Type B pancreatic cell (in vitro differentiated cells): ENCODE measurements around the gene HM13. TPM values are rescaled to one million over a fixed set of nuclear protein-coding genes. Genes with fewer than 3 reads are reported as not detected.
A peak's percentile ranks its signal among the peaks of the same experiment; 100 is the strongest.

ENCODE experiments used
- DNase-seq: peaks from one replicate; pipeline ENCODE4 v3.0.0; 2021; ENCODE audit warnings: mixed read lengths; ENCODE audit not compliant: unreplicated experiment; ENCODE audit errors: extremely low spot score
- H3K27ac Mint-ChIP-seq: 2 replicates; pipeline ENCODE4 v1.8.0; 2021; ENCODE audit warnings: mild to moderate bottlenecking, mixed read lengths
- H3K27me3 Mint-ChIP-seq: 2 replicates; pipeline ENCODE4 v1.8.0; 2021; ENCODE audit warnings: mixed read lengths
- H3K36me3 Mint-ChIP-seq: 2 replicates; pipeline ENCODE4 v1.8.0; 2021; ENCODE audit warnings: mixed read lengths
- H3K4me1 Mint-ChIP-seq: one replicate; pipeline ENCODE4 v1.8.0; 2021; ENCODE audit warnings: mixed read lengths; ENCODE audit not compliant: unreplicated experiment
- H3K4me3 Mint-ChIP-seq: 2 replicates; pipeline ENCODE4 v1.8.0; 2021; ENCODE audit warnings: mild to moderate bottlenecking, mixed read lengths
- H3K9me3 Mint-ChIP-seq: 2 replicates; pipeline ENCODE4 v1.8.0; 2021; ENCODE audit warnings: mixed read lengths
- total RNA-seq: library from RNA; stranded (reverse); gene quantifications from 2 replicates; pipeline ENCODE4 v1.2.1, GENCODE V29; 2021; ENCODE audit warnings: low replicate concordance
- TF ChIP-seq, protein P1 (sequence below): fragments of 200-600 bp; sonication (generic); conservative IDR thresholded peaks from 2 replicates; pipeline ENCODE4 v1.5.0; 2021; ENCODE audit warnings: antibody characterized with exemption, mild to moderate bottlenecking

Gene HM13
- total RNA-seq, 1 donor from 2014 or later = 246 TPM

DNA sequence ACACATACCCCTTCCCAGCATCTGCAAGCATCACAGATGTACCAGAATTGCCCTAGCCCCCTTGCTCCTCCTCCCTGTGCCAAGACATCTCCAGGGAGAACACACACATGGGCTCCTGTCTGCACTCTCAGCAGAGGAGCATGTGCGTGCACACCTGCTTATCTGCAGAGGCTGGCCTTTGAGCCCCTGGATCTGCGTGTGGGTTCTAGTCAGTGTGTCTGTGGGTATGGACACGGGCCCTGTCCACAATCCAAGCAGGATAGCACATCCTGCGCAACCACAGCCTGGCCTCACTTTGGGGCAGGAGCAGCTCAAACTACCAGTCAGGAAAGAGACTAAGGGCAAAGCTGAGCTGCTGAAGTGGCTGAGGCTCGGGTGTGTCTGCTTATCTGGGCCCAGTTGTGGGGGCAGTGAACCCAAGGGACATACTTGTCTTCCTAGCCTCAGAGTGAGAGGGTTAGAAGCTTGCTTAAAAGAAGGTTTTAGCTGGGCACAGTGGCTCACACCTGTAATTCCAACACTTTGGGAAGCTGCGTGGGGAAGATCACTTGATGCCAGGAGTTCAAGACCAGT, 41.0 kb downstream of the HM13 start:
- DNase-seq = no peak
- TF ChIP-seq, protein P1, sequence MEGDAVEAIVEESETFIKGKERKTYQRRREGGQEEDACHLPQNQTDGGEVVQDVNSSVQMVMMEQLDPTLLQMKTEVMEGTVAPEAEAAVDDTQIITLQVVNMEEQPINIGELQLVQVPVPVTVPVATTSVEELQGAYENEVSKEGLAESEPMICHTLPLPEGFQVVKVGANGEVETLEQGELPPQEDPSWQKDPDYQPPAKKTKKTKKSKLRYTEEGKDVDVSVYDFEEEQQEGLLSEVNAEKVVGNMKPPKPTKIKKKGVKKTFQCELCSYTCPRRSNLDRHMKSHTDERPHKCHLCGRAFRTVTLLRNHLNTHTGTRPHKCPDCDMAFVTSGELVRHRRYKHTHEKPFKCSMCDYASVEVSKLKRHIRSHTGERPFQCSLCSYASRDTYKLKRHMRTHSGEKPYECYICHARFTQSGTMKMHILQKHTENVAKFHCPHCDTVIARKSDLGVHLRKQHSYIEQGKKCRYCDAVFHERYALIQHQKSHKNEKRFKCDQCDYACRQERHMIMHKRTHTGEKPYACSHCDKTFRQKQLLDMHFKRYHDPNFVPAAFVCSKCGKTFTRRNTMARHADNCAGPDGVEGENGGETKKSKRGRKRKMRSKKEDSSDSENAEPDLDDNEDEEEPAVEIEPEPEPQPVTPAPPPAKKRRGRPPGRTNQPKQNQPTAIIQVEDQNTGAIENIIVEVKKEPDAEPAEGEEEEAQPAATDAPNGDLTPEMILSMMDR = no peak
- peaks cover 28% of the 10 kb centered on the region for H3K36me3 Mint-ChIP-seq
- peak overlapping the region; percentile 74 for H3K27ac Mint-ChIP-seq
- H3K4me1 Mint-ChIP-seq = peaks cover 21% of the 10 kb centered on the region
- no peaks in the 10 kb centered on the region for H3K27me3 Mint-ChIP-seq
- peak overlapping the region; percentile 17 for H3K4me3 Mint-ChIP-seq
- no peaks in the 10 kb centered on the region for H3K9me3 Mint-ChIP-seq

GRCh38 chr20:31559704-31560093, 45.5 kb downstream of the HM13 start:
- no peak for DNase-seq
- Mint-ChIP-seq H3K4me1 (peaks cover 43% of the 10 kb centered on the region), H3K27me3 (no peaks in the 10 kb centered on the region), H3K36me3 (peaks cover 42% of the 10 kb centered on the region), H3K9me3 (no peaks in the 10 kb centered on the region), H3K27ac (peak overlapping the region; percentile 86), H3K4me3 (no peak overlapping the region)
- TF ChIP-seq, protein P1 = no peak

- peak; percentile 87 for DNase-seq
- no peaks in the 10 kb centered on the region for H3K27me3 Mint-ChIP-seq
Observed at GRCh38 chr20:31560094-31560745, 46.0 kb downstream of the HM13 start.

DNA sequence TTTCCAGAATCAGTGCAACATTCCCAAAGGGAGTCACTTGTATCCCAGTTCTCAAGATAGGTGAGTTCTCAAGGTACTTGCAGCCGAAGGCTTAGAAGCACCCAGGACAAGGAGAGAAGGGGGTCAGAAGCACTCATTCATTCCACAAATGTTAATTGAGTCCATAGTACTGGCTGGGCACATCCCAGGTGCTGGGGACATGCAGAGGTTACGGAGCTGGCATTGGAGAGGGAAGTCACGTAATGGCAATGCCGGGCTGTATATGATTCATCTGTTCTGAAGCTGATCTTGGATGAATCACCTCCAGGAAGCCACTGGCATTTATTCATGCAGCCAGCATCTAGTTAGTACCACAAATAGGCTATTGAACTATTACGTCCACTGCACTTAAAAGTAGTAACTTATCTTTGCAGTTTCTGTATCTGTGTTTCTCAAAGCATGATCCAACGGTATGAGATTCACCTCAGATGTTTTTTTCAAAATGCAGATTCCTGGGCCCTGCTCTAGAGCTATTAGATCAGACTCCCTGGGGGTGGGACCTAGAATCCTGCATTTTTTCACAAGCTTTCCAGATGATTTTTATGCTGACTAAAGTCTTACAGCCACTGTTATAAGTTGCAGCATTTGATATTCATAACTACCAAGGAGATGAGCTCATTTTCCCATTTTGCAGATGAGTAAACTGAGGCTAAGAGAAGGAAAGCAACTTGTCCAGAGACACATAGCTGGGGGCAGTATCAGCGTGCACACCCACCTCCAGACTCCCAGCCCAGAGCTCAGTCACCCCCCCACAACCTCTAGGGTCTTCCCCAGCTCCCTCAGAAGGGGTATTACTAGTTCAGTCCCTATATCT, 46.7 kb downstream of the HM13 start:
- Mint-ChIP-seq H3K27ac (peak overlapping the region; percentile 86), H3K4me1 (peaks cover 42% of the 10 kb centered on the region), H3K27me3 (no peaks in the 10 kb centered on the region), H3K36me3 (peaks cover 37% of the 10 kb centered on the region), H3K4me3 (no peak overlapping the region), H3K9me3 (no peaks in the 10 kb centered on the region)
- TF ChIP-seq, protein P1 = no peak
- DNase-seq = no peak

More at GRCh38 chr20:31560094-31560745, 46.0 kb downstream of the HM13 start:
- H3K9me3 Mint-ChIP-seq = no peaks in the 10 kb centered on the region
- H3K36me3 Mint-ChIP-seq = peaks cover 37% of the 10 kb centered on the region
- H3K27ac Mint-ChIP-seq = peak overlapping the region; percentile 86
- TF ChIP-seq, protein P1 = peak; percentile 99
- H3K4me1 Mint-ChIP-seq = peaks cover 41% of the 10 kb centered on the region
- H3K4me3 Mint-ChIP-seq = no peak overlapping the region

DNA sequence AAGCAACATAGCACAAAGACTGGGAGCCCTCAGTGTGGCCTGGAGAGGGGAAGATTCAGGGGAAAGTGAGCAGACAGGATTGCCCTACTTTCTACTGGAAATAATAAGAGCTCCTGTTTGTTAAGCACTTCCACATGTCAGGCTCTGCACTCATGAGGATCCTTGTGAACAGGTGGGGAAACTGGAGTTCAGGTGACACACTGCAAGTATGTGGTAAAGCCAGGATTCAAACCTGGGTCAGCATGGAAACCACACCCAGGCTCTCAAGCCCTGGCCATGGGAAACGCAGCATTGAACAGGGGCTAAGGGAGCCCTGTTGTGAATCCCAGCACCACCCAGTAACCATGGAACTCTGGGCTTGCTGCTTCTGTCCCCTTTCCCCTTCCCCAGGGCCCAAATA, 48.0 kb downstream of the HM13 start:
- H3K36me3 Mint-ChIP-seq = peaks cover 34% of the 10 kb centered on the region

More for the DNA sequence above, 48.0 kb downstream of the HM13 start:
- H3K4me1 Mint-ChIP-seq = peaks cover 47% of the 10 kb centered on the region
- TF ChIP-seq, protein P1 = no peak
- H3K4me3 Mint-ChIP-seq = no peak overlapping the region
- peak overlapping the region; percentile 91 for H3K27ac Mint-ChIP-seq
- H3K27me3 Mint-ChIP-seq = no peaks in the 10 kb centered on the region
- no peaks in the 10 kb centered on the region for H3K9me3 Mint-ChIP-seq
- no peak for DNase-seq
